NCI-H2107 treated with DMSO at 0.1 percent for 48 hours (cell line): Measurements from ENCODE around the gene UBAP1L.
A peak's percentile ranks its signal among the peaks of the same experiment; 100 is the strongest.
"Not testable (repeated sequence)": the region's sequence is repeated elsewhere in the genome, so short reads cannot be mapped to it uniquely, and the experiment has no call there.

Experiments
- DNase-seq: peaks from one replicate; lab custom pipeline; 2025; ENCODE audit not compliant: unreplicated experiment; lab: John Stamatoyannopoulos, UW

Gene UBAP1L

GRCh38 chr15:65100442-65100841, 14.6 kb downstream of the UBAP1L start:
- DNase-seq, result no peak

- not testable (repeated sequence) for DNase-seq
Observed at GRCh38 chr15:65099801-65100200, 15.2 kb downstream of the UBAP1L start.

- no peak for DNase-seq
Observed at GRCh38 chr15:65099336-65099735, 15.7 kb downstream of the UBAP1L start.

- no peak for DNase-seq
Observed at GRCh38 chr15:65097651-65098263, 17.2 kb downstream of the UBAP1L start.

- DNase-seq, result no peak
Observed at GRCh38 chr15:65096481-65097385, 18.3 kb downstream of the UBAP1L start.

- no peak for DNase-seq
Observed at GRCh38 chr15:65095747-65096104, 19.3 kb downstream of the UBAP1L start.

- DNase-seq, result no peak
Observed at GRCh38 chr15:65095011-65095746, 19.8 kb downstream of the UBAP1L start.

GRCh38 chr15:65094294-65094995, 20.6 kb downstream of the UBAP1L start:
- DNase-seq, result no peak

- DNase-seq, result not testable (repeated sequence)
Observed at GRCh38 chr15:65093793-65094170, 21.2 kb downstream of the UBAP1L start.

- no peak for DNase-seq
Observed at GRCh38 chr15:65092911-65093792, 21.8 kb downstream of the UBAP1L start.

- DNase-seq, result no peak
Observed at GRCh38 chr15:65091946-65092770, 22.8 kb downstream of the UBAP1L start.

GRCh38 chr15:65089206-65089824, 25.7 kb downstream of the UBAP1L start:
- DNase-seq, result no peak

- DNase-seq, result no peak
Observed at GRCh38 chr15:65088643-65089021, 26.4 kb downstream of the UBAP1L start.

- DNase-seq, result no peak
Observed at GRCh38 chr15:65087873-65088642, 26.9 kb downstream of the UBAP1L start.

- DNase-seq, result peak; percentile 10
Observed at GRCh38 chr15:65087411-65087810, 27.6 kb downstream of the UBAP1L start.

GRCh38 chr15:65086680-65087111, 28.3 kb downstream of the UBAP1L start:
- no peak for DNase-seq

GRCh38 chr15:65085990-65086679, 28.9 kb downstream of the UBAP1L start:
- DNase-seq, result no peak
